GM18511 (cell line): Measurements from ENCODE around the gene ETV4.

ENCODE experiments used
- ATAC-seq: cut with Tn5 transposase; IDR thresholded peaks from one replicate; pipeline ENCODE4 v1.9.1; 2021; ENCODE audit warnings: mild to moderate bottlenecking, moderate library complexity; ENCODE audit not compliant: unreplicated experiment

Gene ETV4

DNA sequence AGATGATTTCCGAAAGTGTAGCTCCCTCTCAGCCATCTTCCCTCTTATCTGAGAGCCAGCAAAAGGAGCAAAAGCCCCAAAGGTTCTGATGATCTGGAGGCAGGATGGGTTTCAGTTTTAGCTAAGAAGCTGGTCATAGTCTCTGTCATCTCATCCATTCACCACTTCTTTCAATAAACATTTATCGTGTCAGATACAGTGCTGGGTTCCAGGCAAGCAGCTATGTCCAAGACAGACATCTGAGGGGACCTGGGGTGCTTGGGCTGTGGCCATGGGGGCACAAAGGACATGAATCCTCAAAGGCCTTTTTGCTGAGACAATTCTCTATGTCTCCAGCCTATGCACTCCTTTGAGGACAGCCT is 1.0 kb upstream of the ETV4 start:
- ATAC-seq = no peak

DNA sequence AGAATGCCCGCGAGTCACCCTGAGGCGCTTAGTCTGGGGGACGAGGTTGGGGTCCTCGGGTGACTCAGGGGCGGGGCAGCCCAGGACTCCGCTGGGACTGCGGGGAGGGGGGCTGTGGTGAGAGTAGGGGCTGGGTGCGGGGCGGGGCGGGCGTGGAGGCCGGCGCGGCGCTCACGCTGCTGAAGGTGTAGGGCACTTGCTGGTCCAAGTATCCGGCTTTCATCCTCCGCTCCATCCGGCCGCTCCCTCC is 832 bp downstream of the ETV4 start:
- ATAC-seq = peak; percentile 10

DNA sequence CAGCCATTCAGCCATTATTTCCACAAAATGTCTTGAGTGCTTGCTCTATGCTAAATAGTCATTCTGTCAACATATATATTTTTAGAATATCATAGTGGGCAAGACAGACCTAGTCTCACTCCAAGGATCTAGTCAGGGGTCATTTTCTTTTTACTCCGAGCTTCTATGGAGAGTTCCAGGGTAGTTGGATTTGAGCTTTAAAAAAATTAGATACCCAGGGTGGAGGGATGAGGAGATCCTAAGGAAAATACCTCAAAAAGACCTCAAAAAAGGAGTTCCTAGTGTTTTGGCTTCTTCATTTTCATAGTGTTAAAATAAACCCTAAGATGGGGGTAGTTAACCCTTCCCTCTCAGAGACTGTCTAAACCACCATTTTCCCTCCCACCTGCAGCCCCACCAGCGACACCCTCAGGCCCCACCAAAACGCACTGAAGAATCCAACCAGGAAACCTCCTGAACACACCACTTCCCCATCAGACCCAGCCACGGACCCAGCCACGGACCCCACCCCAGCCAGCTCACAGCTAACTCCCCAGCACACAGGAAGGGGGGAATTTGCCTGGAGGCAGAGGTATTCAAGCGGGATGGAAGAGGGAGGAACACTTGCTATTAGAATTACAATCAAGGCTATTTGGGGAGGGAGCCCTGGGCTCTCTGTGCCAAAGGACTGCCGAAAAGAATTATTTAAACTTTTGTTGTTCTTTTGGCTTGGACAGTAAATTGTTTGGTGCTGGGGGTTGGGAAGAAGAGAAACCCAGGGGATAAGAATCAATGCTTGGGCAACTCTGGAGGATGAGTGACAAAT is 2.2 kb downstream of the ETV4 start:
- no peak for ATAC-seq

DNA sequence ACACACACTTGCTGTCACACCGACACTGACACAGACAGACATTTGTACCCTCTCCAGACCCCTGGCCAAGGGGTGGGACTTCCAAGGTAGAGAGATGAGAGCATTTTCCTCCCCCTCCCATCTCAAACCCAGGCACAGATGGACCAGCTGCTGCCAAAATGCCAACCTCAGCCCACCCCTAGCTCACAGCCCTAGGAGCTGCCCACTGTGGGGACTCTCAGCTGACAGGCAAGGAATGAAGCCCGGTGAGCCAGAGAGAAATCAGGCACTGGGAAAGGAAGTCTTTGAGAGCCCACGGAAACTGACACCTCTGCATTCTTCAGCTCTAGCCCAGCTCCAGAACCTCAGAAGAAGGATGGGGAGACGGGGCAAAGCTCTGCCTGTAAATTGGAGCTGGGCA is 2.8 kb downstream of the ETV4 start:
- ATAC-seq = no peak

- ATAC-seq = no peak
Observed at GRCh38 chr17:43542859-43543258, 3.3 kb downstream of the ETV4 start.

GRCh38 chr17:43540821-43541674 is 5.1 kb downstream of the ETV4 start:
- ATAC-seq = no peak

DNA sequence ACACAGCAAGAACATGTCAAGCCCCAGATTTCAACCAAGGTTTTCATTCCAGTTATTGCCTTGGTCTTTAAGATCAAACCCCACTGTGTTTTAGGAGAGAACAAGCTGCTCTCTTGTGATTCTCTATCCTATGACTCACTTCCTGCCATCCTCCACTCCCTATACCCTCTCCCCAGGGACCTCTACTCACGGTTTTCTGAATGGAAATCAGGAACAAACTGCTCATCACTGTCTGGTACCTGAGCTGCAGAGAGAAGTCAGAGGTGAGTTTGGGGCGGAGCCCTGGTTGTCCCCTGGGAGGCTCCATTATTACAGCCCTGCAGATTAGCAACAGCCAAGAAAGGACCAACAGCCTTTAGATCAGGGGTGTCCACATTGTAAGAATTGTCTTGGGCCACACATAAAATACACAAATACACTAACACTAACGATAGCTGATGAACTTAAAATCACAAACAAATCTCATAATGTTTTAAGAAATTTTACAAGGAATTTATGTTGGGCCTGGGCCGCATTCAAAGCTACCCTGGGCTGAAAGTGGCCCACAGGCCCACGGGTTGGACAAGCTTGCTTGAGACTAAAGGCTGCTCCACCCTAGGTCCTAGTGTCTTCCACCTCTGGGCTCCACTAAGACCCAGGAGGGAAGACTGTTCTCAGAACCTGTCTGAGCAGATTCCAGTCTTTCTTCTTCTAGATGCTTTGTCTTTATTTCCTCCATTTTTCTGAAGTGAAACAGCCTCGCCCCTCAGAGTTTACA is 9.7 kb downstream of the ETV4 start:
- ATAC-seq = no peak

- no peak for ATAC-seq
Observed at GRCh38 chr17:43534909-43535308, 11.2 kb downstream of the ETV4 start.

- ATAC-seq = no peak
Observed at GRCh38 chr17:43533699-43534098, 12.4 kb downstream of the ETV4 start.

DNA sequence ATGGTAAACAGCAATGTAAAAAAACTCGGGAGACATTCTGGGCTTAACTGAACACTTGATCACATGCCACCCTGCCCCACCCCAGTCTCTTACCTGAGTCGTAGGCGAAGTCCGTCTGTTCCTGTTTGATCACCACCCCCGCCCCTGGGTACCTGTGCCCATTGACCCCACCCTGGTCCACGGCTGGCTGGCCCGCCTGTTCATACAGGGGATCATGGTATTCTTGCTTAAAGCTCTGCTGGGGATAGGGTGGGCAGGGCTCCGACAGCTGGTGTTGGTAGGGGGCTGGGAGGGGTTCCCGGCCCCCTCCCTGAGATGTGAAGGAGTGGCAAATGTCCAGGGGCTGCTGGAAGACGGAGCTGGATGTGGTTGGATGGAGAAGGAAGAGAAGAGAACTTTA is 13.6 kb downstream of the ETV4 start:
- ATAC-seq = no peak

DNA sequence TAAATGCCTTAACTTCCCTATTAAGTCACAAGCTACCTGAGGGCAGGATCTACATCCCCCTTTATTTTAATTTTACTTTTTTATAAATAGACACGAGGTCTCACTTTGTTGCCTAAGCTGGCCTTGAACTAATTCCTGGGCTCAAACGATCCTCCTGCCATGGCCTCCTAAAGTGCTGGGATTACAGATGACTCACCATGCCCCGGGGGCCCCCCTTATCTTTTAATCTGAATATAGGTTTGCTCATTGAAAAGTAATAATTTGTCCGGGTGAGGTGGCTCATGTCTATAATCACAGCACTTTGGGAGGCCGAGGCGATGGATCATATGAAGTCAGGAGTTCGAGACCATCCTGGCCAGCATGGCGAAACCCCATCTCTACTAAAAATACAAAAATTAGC is 14.2 kb downstream of the ETV4 start:
- ATAC-seq = no peak

GRCh38 chr17:43531082-43531378 is 15.1 kb downstream of the ETV4 start:
- no peak for ATAC-seq

GRCh38 chr17:43530288-43531081 is 15.7 kb downstream of the ETV4 start:
- no peak for ATAC-seq

- ATAC-seq = no peak
Observed at GRCh38 chr17:43529947-43530287, 16.2 kb downstream of the ETV4 start.

DNA sequence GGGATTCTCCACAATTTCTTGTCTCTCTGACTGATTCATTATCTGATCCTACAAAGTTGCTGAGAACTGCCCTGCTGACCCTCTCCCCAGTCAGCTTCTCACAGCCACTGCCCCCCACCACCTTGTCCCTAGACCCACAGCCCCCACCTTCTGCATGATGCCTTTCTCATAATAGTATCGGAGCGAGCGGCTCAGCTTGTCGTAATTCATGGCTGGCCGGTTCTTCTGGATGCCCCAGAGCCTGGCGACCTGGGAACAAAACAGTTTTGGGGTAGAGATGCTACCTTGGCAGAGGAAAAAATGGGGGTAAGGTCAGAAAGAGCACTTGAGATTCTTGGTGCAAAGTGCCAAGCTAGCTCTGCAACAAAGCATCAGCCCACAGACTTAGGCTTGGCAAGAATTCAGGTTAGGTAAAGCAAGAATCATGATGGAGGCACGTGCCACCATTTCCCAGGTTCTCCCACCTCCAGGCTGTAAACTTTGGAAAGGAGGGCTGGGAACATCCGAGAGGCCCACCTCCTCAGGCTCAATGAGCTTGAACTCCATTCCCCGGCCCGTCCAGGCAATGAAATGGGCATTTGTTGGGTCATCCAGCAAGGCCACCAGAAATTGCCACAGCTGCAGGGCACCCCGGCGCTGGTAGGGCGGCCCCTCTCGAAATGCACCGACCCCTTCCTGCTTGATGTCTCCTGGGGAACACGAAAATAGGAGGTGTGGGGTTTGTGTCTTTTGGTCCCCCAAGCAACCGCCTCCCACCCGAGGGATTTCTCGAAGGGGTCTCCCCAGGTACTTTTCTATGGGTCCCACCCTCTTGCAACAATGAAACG is 16.9 kb downstream of the ETV4 start:
- ATAC-seq = no peak

- no peak for ATAC-seq
Observed at GRCh38 chr17:43528319-43528987, 17.7 kb downstream of the ETV4 start.

DNA sequence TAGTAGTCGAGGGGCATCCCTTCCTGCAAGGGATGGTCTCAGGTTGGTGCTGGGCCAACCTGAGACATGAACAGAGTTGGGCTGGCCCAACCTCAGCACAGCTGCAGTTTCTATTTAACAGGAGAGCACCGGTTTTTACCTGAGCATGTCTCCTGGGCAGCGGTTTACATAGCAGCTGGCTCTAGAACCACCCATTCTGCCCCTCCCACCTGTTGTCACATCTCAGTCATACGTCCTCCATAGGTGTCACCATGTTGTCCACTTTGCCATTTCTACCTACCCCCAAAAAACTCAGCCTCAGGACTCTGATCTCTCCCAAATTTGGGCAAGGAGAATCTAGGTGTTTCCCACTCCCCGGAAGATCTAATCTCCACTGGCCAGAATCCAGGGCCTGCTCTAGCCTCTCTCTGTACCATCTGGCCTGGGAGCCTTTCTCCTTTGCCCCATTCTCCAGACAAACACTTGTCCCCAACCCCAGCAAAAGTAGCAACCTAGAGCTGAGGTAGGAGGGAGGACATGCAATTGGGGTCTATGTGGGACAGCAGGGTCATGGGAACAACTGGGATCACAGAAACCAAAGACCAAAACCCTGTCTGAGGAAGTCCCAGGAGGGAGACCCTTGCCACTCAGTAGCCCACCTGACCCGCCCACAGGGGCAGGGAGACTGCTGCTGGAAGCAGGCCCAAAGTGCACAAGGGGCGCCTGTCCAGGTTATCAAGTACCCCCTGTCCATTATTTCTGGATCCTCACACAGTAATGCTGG is 19.1 kb downstream of the ETV4 start:
- no peak for ATAC-seq

GRCh38 chr17:43524945-43525575 is 21.1 kb downstream of the ETV4 start:
- no peak for ATAC-seq

GRCh38 chr17:43521389-43521788 is 24.8 kb downstream of the ETV4 start:
- no peak for ATAC-seq
